RWPE2 (cell line): ENCODE measurements around the gene ITPKC.

ENCODE experiments used
- ATAC-seq: fragments of 200-7000 bp; cut with Tn5 transposase; 3 replicates; pipeline ENCODE4 v1.9.1; 2021; ENCODE audit warnings: low read depth
- DNase-seq: peaks from one replicate; pipeline ENCODE4 v3.0.0-alpha.2; 2020; ENCODE audit warnings: low spot score
- H3K27ac ChIP-seq: fragments of 450-650 bp; 2 replicates; pipeline ENCODE4 v1.5.1; 2017; ENCODE audit warnings: mild to moderate bottlenecking; ENCODE audit not compliant: poor library complexity, severe bottlenecking
- H3K27me3 ChIP-seq: fragments of 250-450 bp; sonication (Bioruptor Pico); 2 replicates; pipeline ENCODE4 v1.5.1; 2021; ENCODE audit warnings: mild to moderate bottlenecking, moderate library complexity; ENCODE audit not compliant: insufficient read depth, poor library complexity, severe bottlenecking
- H3K36me3 ChIP-seq: fragments of 250-450 bp; sonication (Bioruptor Pico); 2 replicates; pipeline ENCODE4 v1.5.1; 2020; ENCODE audit warnings: low read depth, mild to moderate bottlenecking, moderate library complexity
- H3K4me1 ChIP-seq: fragments of 250-450 bp; sonication (Bioruptor Pico); 2 replicates; pipeline ENCODE4 v1.5.1; 2021; ENCODE audit warnings: mild to moderate bottlenecking, moderate library complexity; ENCODE audit not compliant: insufficient read depth, poor library complexity, severe bottlenecking
- H3K4me3 ChIP-seq: fragments of 250-450 bp; sonication (Bioruptor Pico); 2 replicates; pipeline ENCODE4 v1.5.1; 2021; ENCODE audit warnings: mild to moderate bottlenecking, moderate library complexity; ENCODE audit not compliant: severe bottlenecking
- H3K9me3 ChIP-seq: fragments of 250-450 bp; sonication (Bioruptor Pico); 2 replicates; pipeline ENCODE4 v1.5.1; 2021; ENCODE audit warnings: mild to moderate bottlenecking, moderate library complexity; ENCODE audit not compliant: severe bottlenecking
- CTCF ChIP-seq: fragments of 450-650 bp; IDR thresholded peaks from one replicate; pipeline ENCODE4 v1.5.1; 2017; ENCODE audit warnings: mild to moderate bottlenecking, moderate library complexity; ENCODE audit not compliant: poor library complexity, severe bottlenecking

Gene ITPKC

GRCh38 chr19:40754611-40755247 lies 37.8 kb downstream of the ITPKC start:
- peaks cover 21% of the 10 kb centered on the region for H3K4me1 ChIP-seq
- DNase-seq (no peak), ATAC-seq (no peak)
- no peak overlapping the region for H3K27ac ChIP-seq
- H3K36me3 ChIP-seq: peaks cover 72% of the 10 kb centered on the region
- no peak for TF ChIP-seq CTCF
- no peaks in the 10 kb centered on the region for H3K27me3 ChIP-seq
- no peak overlapping the region for H3K4me3 ChIP-seq
- H3K9me3 ChIP-seq: no peaks in the 10 kb centered on the region

GRCh38 chr19:40755248-40755624 lies 38.3 kb downstream of the ITPKC start:
- TF ChIP-seq CTCF: no peak
- peaks cover 77% of the 10 kb centered on the region for H3K36me3 ChIP-seq
- H3K27ac ChIP-seq: peak overlapping the region; percentile 19
- ATAC-seq (no peak), DNase-seq (no peak)
- H3K9me3 ChIP-seq: no peaks in the 10 kb centered on the region
- H3K4me3 ChIP-seq: no peak overlapping the region
- no peaks in the 10 kb centered on the region for H3K27me3 ChIP-seq
- peaks cover 19% of the 10 kb centered on the region for H3K4me1 ChIP-seq

- DNase-seq (no peak), ATAC-seq (no peak)
- peaks cover 83% of the 10 kb centered on the region for H3K36me3 ChIP-seq
- H3K4me3 ChIP-seq: no peak overlapping the region
- no peaks in the 10 kb centered on the region for H3K9me3 ChIP-seq
- peak overlapping the region; percentile 19 for H3K27ac ChIP-seq
- peaks cover 19% of the 10 kb centered on the region for H3K4me1 ChIP-seq
- no peak for TF ChIP-seq CTCF
- H3K27me3 ChIP-seq: no peaks in the 10 kb centered on the region
Observed at GRCh38 chr19:40755791-40756190, 38.9 kb downstream of the ITPKC start.

- no peak for DNase-seq
- peak; percentile 62 for ATAC-seq
- Histone ChIP-seq H3K27me3 (no peaks in the 10 kb centered on the region), H3K36me3 (peaks cover 91% of the 10 kb centered on the region), H3K27ac (peak overlapping the region; percentile 19), H3K4me1 (peaks cover 19% of the 10 kb centered on the region), H3K4me3 (no peak overlapping the region), H3K9me3 (no peaks in the 10 kb centered on the region)
- no peak for TF ChIP-seq CTCF
Observed at GRCh38 chr19:40756502-40757110, 39.7 kb downstream of the ITPKC start.

- peaks cover 16% of the 10 kb centered on the region for H3K4me1 ChIP-seq
- H3K9me3 ChIP-seq: no peaks in the 10 kb centered on the region
- no peak for TF ChIP-seq CTCF
- H3K4me3 ChIP-seq: no peak overlapping the region
- H3K27ac ChIP-seq: no peak overlapping the region
- no peaks in the 10 kb centered on the region for H3K27me3 ChIP-seq
- DNase-seq (no peak), ATAC-seq (no peak)
- H3K36me3 ChIP-seq: peaks cover 95% of the 10 kb centered on the region
Observed at GRCh38 chr19:40758491-40758890, 41.6 kb downstream of the ITPKC start.
